A204.1 (cell line): ENCODE data around the gene CDK5RAP1.
"Not testable (repeated sequence)": the region's sequence is repeated elsewhere in the genome, so short reads cannot be mapped to it uniquely, and the experiment has no call there.

Experiments used
- FAIRE-seq: peaks from 2 replicates; lab custom pipeline; 2012; peaks lifted over from hg19 to GRCh38; lab: Jason Lieb, UNC

Gene CDK5RAP1

DNA sequence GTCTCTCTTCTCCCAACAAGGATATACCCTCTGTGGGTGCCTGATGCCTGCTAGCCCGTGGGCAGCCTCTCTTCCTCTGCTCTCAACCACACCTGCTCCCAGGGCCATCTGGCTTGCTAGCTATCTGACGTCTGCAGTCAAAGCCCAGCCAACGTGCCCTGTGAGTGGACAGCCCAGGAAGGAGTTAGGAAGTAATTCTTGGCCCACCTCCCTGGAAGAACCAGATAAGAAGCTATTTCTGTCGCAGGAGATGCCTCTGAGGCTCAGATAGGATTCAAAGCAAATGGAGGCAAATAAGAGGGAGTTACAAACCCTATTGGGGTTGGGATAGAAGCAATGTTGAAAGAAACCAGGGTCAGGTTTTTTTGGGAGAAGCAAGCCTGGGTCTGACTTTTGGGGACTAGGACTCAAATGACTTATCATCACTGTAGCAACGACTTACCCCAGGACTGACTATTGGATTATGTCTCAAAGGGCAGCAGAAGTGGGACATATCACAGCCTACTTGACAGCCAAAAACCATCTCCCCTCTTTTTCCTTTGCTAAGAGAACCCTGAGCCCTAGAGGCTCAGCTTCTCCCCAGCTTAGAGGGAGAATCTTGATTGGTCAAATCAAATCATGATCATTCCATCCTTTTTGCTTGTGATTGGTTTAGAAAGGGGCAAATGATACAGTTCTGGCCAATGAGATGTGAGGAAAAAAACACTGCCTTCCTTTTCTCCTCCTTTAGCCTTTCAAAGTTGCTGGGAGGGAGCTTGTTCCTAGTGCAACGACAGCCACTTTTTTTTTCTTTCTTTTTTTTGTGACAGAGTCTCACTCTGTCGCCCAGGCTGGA, 18.0 kb upstream of the CDK5RAP1 start:
- FAIRE-seq = no peak

DNA sequence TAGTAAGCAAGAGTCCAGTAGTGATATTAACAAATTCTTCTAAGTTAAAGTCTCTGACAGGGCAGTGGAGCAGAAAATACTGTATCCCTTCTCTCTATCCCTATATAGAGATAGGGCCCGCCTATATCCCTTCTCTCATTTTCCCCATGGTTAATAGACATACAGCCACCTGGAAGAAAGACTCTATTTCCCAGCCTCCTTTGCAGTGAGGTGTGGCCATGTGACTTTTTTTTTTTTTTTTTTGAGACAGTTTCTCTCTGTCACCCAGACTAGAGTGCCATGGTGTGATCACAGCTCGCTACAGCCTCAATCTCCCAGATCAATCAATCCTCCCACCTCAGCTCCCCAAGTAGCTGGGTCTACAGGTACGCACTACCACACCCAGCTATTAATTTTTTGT, 16.7 kb upstream of the CDK5RAP1 start:
- FAIRE-seq = no peak

DNA sequence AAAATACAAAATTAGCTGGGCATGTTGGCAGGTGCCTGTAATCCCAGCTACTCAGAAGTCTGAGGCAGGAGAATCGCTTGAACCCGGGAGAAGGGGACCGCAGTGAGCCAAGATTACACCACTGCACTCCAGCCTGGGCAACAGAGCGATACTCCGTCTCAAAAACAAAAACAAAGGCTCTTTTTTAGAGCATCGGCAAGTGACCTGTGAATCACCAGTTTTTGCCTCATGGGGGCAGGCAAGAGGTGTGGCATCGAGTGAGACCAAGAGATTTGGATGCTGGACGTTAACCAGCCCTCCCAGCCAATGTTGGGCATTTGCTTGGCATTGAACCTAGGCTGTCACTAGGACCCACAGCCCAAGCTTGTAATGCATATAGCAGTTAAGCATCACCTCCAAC, 14.6 kb upstream of the CDK5RAP1 start:
- FAIRE-seq = no peak

DNA sequence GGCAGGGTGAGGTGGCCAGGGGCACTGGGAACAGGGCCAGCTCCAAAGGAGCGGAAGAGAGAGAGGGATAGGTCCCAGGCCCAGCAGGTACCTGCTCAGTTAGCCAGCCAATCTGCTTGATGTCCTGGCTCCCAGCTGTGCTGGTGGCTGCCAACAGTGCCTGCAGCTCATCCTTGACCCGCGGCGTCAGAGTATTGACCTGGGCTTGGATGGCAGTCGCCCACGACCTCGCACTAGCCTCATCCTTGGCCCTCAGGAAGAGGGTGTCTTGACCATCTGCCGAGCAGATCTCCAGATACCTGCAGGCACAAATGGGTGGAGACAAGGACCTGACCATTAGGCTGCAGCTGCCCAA, 11.1 kb upstream of the CDK5RAP1 start:
- no peak for FAIRE-seq

DNA sequence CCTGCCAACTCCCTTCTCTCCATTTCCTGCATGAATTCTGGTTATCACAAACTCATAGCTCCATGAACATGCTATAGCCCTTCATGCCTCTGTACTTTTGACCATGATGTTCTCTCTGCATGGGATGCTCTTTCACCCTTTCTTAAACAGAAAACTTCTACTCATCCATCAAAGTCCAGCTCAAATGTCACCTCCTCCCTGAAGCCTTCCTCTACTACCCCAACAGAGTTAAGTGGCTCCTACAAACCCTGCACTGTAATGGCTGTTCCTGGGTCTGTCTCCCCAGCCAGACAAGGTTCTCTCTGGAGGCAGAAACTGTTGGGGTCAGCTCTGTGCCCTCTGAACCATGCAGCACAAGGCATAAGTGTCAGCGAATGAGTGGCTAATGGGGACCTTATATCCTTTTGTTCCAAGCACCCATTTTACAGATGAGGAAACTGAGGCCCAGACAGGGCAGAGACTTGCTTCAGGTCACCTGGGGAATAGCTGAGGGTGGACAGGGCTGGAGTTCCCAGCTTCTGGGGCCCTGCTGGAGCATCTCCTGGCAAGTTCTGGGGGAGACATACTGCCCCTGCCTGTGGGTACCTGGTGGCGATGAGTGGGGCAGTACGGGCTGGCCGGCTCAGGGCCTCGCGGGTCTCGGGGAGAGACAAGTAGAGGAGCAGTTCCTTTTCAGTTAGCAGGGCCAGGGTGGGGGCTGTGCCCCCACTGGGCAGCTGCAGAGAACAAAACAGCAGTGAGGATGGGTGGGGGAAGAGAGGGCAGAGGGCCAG, 10.6 kb upstream of the CDK5RAP1 start:
- no peak for FAIRE-seq

DNA sequence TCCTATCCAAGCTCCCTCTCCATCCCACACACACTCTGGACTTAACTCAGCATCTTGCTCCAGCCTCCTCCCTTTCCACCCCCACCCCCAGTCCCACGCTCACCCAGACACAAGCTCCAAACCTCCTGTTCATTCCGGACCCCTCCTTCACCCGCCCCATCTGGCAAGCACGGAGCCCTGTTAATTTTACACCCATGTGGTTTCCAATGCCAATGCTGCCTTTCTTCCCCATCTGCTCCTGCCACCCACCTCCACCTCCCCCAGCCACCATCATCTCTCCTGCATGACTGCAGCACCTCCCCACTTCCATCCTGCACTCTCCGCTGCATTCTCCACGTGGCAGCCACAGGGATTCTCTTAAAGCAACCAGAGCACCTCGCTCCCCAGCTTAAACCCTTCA, 9.9 kb upstream of the CDK5RAP1 start:
- FAIRE-seq = no peak

DNA sequence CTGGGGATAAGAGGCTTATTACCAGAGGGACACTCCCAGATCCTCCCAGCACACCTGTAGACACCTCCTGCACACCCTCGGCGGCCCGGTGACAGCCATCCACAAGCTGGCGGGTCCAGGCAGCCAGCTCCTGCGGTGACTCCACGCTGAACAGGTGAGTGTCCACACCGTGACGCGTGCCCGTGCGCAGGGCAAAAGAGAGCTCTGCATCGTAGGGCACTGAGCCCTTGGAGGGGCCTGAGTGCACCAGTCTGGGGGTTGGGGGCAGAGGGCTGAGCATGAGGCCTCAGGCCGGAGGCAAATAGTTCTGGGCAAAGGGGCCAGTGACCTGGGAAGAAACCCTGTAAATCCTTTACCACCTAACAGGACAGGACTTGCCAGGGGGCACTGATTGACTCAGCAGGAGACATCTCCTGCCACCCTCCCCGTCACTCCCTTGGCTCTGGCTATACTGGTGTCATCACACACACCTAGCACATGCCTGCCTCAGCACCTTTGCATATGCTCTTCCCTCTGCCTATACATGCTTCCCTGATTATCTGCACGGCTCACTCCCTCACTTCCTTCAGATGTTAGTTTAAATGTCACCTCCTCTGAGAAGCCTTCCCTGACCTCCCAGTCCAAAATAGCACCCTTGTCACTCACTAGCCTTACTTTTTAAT, 8.9 kb upstream of the CDK5RAP1 start:
- no peak for FAIRE-seq

DNA sequence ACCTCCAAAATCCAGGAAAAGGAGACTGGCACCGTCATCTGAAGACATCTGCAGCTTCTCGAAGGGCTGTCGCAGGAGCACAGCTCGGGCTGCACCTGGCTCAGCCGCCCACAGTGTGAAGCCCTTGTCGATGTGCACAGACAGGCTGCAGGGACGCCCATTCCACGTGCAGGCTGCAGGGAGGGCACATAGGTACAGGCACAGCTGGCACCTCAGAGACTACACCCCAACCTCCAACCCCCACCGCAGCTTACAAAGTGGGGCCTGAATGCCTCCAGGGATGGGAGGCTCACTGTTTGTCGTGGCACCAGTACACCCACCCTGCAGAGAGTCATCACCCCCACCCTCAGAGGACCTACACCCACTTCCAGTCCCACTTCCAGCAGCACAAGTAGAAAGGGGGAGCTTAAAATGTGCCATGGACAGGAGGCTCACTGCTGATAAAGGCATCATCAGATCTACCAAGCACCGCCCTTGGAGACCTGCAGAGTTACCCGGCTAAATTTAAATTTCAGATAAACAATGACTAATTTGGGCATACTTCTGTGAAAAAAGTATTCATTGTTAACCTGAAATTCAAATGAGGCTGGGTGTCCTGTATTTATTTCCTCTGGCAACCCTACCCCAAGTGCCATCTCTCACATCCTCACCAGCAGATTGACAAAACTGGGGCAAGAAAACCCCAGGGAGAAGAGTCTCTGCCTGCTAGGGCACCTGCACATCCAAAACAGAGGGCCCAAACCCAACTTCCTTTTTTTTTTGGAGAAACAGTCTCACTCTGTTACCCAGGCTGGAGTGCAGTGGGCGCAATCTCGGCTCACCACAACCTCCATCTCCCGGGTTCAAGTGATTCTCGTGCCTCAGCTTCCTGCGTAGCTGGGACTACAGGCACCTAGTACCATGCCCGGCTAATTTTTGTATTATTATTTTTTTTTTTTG, 7.7 kb upstream of the CDK5RAP1 start:
- FAIRE-seq = no peak

DNA sequence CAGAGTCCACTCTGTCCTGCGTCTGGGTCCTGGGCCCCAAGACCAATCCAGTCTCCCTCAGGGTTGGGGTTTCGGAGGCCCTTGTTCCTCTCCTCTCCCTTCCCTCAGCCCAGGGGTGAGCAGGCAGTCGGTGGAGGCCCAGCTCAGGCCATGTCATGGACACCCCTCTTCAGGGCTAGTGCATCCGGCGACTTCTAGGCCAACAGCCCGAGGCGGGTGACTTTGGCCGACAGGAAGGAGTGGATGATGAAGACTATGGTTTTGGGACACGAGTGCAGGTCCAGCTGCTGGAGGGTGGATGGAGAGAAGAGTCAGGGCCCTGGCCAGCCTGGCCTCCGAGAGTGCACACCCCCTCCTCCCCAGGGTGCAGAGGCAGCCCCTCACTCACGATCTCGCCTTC, 7.0 kb upstream of the CDK5RAP1 start:
- no peak for FAIRE-seq

DNA sequence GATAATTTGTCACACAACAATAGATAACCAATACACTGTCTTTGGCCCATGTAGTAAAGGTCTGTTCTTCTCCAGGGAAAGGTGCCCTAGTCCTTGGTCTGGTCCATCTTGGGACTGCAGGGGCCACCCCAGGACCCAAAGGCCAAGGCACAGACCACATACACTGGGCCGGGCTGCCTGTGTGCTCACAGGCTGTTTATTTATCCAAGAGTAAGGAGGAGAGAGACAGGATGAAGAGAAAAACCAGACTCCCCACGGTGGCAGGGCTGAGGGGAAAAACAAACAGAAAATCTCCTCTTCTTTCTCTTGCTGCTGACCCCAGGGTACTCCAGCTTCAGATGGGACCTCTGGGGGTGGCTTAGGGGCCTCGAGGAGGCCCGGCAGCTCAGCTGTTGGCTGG, 6.5 kb upstream of the CDK5RAP1 start:
- FAIRE-seq = no peak

DNA sequence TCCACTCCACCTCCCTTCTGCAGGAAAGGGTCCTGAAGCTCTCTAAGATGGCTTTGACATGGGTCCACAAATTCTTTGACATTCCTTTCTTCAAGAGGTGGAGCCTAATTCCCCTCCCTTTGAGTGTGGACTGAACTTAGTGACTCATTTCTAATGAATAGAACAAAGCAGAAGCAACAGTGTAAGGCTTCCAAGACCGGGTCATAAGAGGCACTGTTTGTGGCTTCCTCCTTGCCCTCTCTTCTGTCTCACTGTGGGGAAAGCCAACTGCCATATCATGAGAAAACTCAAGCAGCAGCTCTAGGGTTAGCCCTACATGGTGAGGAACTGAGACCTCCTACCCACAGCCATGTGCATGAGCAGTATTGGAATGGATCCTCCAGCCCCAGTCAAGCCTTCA, 5.9 kb upstream of the CDK5RAP1 start:
- FAIRE-seq = no peak

DNA sequence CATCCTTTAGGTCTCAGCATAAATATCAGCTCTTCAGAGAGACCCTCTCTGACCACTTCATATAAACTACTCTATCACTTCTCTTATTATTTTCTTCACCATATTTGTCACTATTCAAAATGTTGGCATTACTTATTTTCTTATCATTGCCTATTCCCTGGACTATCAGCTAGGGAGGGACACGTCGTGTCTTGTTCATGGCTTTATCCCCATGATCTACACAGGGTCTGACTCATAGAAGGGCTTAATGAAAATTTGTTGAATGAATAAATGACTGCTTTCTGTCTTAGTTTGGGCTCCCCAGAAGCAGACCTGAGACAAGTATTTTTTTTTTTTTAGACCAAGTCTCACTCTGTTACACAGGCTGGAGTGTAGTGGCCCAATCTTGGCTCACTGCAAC, 3.0 kb upstream of the CDK5RAP1 start:
- FAIRE-seq = no peak

DNA sequence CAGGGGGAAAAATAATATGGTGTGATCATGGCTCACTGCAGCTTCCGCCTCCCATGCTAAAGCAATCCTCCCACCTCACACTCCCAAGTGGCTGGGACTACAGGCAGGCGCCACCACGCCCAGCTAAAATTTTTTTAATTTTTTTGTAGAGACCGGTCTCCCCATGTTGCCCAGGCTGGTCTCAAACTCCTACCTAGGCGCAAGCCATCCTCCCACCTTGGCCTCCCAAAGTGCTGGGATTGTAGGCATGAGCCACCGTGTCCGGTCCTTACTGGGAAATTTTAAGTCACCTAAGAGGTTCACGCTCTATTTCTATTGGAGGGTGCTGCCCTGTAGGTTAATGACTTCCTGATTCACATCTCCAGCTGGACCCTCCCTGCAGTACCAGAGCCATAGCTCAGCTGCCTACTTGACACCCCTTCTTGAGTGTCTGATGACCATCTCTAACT, 626 bp upstream of the CDK5RAP1 start:
- no peak for FAIRE-seq

DNA sequence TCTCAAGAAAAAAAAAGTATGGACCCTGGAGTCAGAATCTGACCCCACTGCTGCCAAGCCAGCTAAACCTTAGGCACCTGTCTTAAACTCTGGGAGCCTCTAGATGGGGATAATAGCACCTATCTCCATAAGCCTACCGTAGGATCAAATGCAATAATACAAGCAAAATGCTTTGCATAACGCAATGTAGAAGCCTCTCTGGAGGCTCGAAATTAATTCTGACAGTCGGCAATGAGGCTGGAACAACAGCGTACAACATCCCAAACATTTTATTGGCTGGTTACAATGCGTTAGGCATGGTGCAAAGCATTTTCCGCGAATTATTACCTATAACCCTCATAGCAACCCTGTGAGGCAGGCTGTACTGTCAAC, 521 bp downstream of the CDK5RAP1 start:
- FAIRE-seq = no peak

DNA sequence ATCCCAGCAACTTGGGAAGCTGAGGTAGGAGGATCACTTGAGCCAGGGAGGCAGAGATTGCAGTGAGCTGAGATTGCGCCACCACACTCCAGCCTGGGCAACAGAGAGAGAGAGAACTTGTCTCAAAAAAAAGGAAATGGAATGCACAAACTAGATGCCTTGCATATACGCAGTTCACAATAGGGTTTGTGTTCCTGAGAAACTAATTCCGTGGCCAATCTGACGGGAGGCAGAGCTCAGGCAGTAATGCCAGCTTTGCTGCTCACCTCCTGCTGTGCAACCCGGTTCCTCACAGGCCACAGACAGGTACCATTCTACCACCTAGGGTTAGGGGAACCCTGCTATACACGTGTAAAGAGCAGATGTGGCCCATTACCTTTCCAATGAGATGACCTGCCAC, 1.4 kb downstream of the CDK5RAP1 start:
- FAIRE-seq = no peak

DNA sequence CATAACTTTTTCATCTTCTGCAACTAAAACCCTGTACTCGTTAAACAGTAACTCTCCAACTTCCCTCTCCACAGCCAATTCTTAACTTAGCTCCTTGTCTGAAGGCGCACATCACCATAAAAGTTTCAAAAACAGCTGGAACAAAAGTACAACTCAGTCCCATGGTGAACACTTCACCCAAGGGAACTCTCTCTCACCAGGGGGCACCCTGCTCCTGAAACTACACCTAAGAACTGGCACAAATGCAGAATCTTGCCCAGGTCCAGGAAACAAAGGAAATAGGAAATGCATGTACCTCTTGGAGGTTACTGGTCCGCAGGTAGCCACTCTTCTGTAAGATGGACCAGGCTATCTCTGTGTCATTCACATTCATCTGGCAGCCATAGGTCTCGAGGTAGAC, 6.6 kb downstream of the CDK5RAP1 start:
- no peak for FAIRE-seq

DNA sequence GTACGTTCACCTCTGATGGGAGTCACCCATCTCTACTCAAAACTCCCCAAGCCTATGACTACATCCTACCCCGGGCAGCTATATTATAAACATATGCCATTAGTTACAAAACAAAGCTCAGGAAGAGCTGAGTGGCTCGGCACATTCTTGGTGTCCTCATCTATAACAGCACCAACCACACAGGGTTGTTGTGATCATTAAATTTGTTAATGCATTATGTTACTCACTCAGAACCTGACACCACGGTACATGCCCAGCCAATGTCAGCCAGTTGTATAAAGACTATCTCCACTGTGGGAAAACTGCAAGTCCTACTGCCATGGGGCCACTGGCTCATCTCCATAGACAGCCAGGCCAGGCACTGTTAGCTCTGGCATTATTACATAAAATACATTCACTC, 7.7 kb downstream of the CDK5RAP1 start:
- no peak for FAIRE-seq

DNA sequence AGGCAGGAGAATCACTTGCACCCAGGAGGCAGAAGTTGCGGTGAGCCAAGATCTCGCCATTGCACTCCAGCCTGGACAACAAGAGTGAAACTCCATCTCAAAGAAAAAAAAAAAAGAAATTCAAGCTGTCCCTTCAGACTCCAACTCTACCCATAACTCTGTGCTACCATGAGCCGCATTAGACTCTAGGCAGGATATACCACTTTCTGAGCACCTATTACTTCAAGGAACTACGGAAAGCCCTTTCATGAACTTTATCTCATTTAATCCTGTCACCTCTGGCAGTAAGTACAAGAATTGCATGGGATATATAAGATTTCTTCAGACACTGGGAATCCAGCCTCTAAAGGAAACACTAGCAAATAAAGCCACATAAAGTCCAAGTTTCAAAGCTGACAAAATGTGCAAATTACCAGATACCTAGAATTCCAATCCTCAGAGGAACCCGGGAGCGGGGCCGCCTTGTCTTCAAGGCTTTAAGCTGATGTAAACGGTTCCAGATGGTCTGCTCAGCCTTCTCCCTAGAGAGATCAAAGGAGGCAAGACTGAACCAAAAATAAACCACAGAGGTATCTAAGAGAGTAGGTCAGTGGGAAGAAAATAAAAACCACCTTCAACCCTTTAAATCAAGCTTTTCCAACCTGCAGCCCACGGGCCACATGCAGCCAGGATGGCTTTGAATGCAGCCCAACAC, 9.4 kb downstream of the CDK5RAP1 start:
- no peak for FAIRE-seq

DNA sequence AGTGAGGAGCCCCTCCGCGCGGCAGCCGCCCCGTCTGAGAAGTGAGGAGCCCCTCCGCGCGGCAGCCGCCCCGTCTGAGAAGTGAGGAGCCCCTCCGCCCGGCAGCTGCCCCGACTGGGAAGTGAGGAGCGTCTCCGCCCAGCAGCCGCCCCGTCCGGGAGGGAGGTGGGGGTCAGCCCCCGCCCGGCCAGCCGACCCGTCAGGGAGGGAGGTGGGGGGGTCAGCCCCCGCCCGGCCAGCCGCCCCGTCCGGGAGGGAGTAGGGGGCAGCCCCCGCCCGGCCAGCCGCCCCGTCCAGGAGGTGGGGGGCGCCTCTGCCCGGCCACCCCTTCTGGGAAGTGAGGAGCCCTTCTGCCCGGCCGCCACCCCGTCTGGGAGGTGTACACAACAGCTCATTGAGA, 12.0 kb downstream of the CDK5RAP1 start:
- FAIRE-seq = not testable (repeated sequence)

DNA sequence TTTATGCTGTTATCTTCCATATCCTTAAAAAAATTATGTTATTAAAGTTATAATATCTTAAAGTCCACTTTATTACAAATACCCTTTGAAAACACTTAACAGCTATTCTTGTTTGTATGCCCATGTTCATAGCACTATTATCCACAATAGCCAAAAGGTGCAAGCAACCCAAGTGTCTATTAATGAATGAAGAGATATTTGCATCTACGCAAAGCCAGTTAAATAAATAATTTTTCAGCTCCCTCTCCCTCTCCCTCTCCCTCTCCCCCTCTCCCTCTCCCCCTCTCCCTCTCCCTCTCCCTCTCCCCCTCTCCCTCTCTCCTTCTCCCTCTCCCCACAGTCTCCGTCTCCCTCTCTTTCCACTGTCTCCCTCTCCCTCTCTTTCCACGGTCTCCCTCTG, 13.1 kb downstream of the CDK5RAP1 start:
- no peak for FAIRE-seq

DNA sequence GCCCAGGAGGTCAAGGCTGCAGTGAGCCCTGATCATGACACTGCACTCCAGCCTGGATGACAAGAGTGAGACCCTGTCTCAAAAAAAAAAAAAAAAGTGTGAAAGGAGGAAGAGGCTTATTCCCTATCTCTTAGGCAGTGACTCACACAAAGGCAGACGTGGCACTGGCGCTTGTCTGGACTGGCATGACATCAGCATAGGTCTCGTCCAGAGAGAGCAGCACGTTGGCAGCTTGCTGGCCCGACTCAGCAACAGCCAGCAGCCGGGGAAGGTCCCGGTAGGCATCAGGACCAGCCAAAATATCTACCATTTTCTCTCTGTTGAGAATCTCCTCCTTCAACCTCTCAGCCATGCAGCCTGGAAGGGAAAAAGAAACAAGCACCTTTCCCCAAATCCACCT, 14.1 kb downstream of the CDK5RAP1 start:
- FAIRE-seq = no peak

DNA sequence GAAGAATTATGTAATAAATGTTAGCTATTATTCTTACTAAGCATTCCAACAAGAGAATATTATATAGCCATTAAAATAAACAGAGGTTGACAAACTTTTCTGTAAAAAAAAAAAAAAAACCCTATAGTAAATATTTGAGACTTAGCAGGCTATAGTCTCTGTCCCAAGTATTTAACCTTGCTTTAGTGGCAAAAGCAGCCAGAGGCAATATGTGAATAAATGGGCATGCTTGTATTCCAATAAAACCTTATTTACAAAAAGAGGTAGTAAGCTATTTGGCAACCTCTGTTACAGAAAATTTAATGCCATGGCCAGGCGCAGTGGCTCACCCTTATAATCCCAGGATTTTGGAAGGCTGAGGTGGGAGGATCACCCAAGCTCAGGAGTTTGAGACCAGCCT, 14.6 kb downstream of the CDK5RAP1 start:
- FAIRE-seq = no peak
